Neural progenitor cell (in vitro differentiated cells): ENCODE measurements around the gene PRLH.

Experiments
- CTCF ChIP-seq: fragments of 200-600 bp; sonication (generic); IDR thresholded peaks from 2 replicates; pipeline ENCODE4 v1.5.1; 2017; ENCODE audit warnings: antibody characterized with exemption, mild to moderate bottlenecking
- EZH2 ChIP-seq: fragments of 200-600 bp; sonication (generic); IDR thresholded peaks from 2 replicates; pipeline ENCODE4 v1.6.1; 2017; ENCODE audit warnings: antibody characterized with exemption, mild to moderate bottlenecking, moderate library complexity

- TF ChIP-seq CTCF (no peak), EZH2 (no peak)
Observed at GRCh38 chr2:237538901-237539300, 27.5 kb upstream of the PRLH start.
